Measurements from ENCODE around the gene RAB18. TPM values are rescaled to one million over a fixed set of nuclear protein-coding genes. Genes with fewer than 3 reads are reported as not detected.

The RAB18 gene
- total RNA-seq, 1 experiment from 2014 or later, result 68.1 TPM

DNA sequence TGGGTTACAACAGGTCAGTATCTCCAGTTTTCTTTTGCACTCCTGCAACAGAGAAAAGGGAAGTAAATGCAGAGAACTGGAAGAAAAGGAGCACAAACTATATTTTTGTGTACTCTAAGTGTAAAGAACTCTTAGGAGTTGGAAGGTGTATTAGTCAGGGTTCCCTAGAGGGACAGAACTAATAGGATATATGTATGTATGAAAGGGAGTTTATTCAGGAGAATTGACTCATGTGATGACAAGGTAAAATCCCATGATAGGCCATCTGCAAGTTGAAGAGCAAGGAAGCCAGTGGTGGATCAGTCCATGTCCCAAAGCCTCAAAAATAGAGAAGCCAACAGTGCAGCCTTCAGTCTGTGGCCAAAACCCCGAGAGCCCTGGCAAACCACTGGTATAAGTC, 22.6 kb upstream of the RAB18 start:
- Histone ChIP-seq H3K9me3 (ENCODE audit: control insufficient read depth in 1 of 2, insufficient read depth in 1 of 2, low read depth in 1 of 2, low read length in 2 of 2) (no peaks in the 10 kb centered on the region), H3K4me3 (replicated peaks in 1 of 2; ENCODE audit: low read depth in 1 of 2, low read length in 2 of 2) (no peak overlapping the region), H3K9me2 (ENCODE audit: insufficient read depth) (no peaks in the 10 kb centered on the region; the same call in 1 of the 2 replicates), H3K36me3 (ENCODE audit: control insufficient read depth in 1 of 2, insufficient read depth in 2 of 2, low read length in 2 of 2) (no peaks in the 10 kb centered on the region), H3K9ac (ENCODE audit: low read length) (no peak overlapping the region), H3K4me2 (ENCODE audit: low read length) (no peak overlapping the region), H3K4me1 (ENCODE audit: control insufficient read depth in 1 of 2, insufficient read depth in 2 of 2, low read length in 2 of 2) (no peaks in the 10 kb centered on the region; a peak in 1 of 4 replicates), H2AFZ (ENCODE audit: low read depth, low read length, poor library complexity, severe bottlenecking) (no peak overlapping the region), H4K20me1 (ENCODE audit: insufficient read depth) (no peaks in the 10 kb centered on the region), H3K79me2 (ENCODE audit: insufficient read depth, low read length) (no peaks in the 10 kb centered on the region), H3K27me3 (ENCODE audit: insufficient read depth, low read length) (no peaks in the 10 kb centered on the region), H3K27ac (ENCODE audit: low read depth, low read length) (no peak overlapping the region)
- POLR2A ChIA-PET, result no interaction called here
- ATAC-seq (no peak), DNase-seq (ENCODE audit: low read depth, low spot score) (no peak)
- no TSS peak for BruUV-seq (replicated peaks)
- CTCF ChIA-PET, result no interaction called here
- no peak for TF ChIP-seq RAD21 (IDR thresholded peaks at IDR 0.05; ENCODE audit: low read depth)
- TF ChIP-seq, protein P1, sequence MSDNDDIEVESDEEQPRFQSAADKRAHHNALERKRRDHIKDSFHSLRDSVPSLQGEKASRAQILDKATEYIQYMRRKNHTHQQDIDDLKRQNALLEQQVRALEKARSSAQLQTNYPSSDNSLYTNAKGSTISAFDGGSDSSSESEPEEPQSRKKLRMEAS (IDR thresholded peaks at IDR 0.05), result no peak
- TF ChIP-seq EGR1 (IDR thresholded peaks at IDR 0.05; ENCODE audit: low read depth), result no peak
- no peak for TF ChIP-seq CEBPB (IDR thresholded peaks at IDR 0.05; ENCODE audit: low read depth)
- no peak for TF ChIP-seq POLR2AphosphoS5 (IDR thresholded peaks at IDR 0.05; ENCODE audit: low read depth, low read length)
- TF ChIP-seq, protein P2, sequence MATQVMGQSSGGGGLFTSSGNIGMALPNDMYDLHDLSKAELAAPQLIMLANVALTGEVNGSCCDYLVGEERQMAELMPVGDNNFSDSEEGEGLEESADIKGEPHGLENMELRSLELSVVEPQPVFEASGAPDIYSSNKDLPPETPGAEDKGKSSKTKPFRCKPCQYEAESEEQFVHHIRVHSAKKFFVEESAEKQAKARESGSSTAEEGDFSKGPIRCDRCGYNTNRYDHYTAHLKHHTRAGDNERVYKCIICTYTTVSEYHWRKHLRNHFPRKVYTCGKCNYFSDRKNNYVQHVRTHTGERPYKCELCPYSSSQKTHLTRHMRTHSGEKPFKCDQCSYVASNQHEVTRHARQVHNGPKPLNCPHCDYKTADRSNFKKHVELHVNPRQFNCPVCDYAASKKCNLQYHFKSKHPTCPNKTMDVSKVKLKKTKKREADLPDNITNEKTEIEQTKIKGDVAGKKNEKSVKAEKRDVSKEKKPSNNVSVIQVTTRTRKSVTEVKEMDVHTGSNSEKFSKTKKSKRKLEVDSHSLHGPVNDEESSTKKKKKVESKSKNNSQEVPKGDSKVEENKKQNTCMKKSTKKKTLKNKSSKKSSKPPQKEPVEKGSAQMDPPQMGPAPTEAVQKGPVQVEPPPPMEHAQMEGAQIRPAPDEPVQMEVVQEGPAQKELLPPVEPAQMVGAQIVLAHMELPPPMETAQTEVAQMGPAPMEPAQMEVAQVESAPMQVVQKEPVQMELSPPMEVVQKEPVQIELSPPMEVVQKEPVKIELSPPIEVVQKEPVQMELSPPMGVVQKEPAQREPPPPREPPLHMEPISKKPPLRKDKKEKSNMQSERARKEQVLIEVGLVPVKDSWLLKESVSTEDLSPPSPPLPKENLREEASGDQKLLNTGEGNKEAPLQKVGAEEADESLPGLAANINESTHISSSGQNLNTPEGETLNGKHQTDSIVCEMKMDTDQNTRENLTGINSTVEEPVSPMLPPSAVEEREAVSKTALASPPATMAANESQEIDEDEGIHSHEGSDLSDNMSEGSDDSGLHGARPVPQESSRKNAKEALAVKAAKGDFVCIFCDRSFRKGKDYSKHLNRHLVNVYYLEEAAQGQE (IDR thresholded peaks at IDR 0.05; ENCODE audit: low read depth), result no peak
- TF ChIP-seq, protein P3, sequence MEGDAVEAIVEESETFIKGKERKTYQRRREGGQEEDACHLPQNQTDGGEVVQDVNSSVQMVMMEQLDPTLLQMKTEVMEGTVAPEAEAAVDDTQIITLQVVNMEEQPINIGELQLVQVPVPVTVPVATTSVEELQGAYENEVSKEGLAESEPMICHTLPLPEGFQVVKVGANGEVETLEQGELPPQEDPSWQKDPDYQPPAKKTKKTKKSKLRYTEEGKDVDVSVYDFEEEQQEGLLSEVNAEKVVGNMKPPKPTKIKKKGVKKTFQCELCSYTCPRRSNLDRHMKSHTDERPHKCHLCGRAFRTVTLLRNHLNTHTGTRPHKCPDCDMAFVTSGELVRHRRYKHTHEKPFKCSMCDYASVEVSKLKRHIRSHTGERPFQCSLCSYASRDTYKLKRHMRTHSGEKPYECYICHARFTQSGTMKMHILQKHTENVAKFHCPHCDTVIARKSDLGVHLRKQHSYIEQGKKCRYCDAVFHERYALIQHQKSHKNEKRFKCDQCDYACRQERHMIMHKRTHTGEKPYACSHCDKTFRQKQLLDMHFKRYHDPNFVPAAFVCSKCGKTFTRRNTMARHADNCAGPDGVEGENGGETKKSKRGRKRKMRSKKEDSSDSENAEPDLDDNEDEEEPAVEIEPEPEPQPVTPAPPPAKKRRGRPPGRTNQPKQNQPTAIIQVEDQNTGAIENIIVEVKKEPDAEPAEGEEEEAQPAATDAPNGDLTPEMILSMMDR (IDR thresholded peaks at IDR 0.05 in 2 of 3, conservative IDR thresholded peaks at IDR 0.05 in 1 of 3; ENCODE audit: borderline replicate concordance in 1 of 3, insufficient read depth in 1 of 3, low read depth in 2 of 3, low read length in 2 of 3), result no peak
- TF ChIP-seq, protein P4, sequence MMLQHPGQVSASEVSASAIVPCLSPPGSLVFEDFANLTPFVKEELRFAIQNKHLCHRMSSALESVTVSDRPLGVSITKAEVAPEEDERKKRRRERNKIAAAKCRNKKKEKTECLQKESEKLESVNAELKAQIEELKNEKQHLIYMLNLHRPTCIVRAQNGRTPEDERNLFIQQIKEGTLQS (IDR thresholded peaks at IDR 0.05), result no peak
- no peak for TF ChIP-seq YY1 (IDR thresholded peaks at IDR 0.05; ENCODE audit: extremely low read depth, insufficient replicate concordance, low read depth, low read length)
- no peak for TF ChIP-seq EZH2 (IDR thresholded peaks at IDR 0.05)
- no peak for TF ChIP-seq ZFX (IDR thresholded peaks at IDR 0.05)
- TF ChIP-seq ELF1 (IDR thresholded peaks at IDR 0.05; ENCODE audit: borderline replicate concordance, low read depth), result no peak
- TF ChIP-seq POLR2A (IDR thresholded peaks at IDR 0.05; ENCODE audit: borderline replicate concordance, extremely low read depth, insufficient read depth, insufficient read length), result no peak
- RAD21 ChIA-PET (ENCODE audit: low non-redundant PET in 1 of 2, low total read pairs in 2 of 2, uncharacterized antibody in 2 of 2, unreplicated experiment in 2 of 2), result no interaction called here
- intact Hi-C loops (cut with micrococcal nuclease), result no loop called here

All from HCT116 (cell line).